ENCODE measurements around the gene NUMBL. TPM values are rescaled to one million over a fixed set of nuclear protein-coding genes. Genes with fewer than 3 reads are reported as not detected.

The NUMBL gene
- total RNA-seq, 1 donor from 2014 or later = 79.3 TPM

DNA sequence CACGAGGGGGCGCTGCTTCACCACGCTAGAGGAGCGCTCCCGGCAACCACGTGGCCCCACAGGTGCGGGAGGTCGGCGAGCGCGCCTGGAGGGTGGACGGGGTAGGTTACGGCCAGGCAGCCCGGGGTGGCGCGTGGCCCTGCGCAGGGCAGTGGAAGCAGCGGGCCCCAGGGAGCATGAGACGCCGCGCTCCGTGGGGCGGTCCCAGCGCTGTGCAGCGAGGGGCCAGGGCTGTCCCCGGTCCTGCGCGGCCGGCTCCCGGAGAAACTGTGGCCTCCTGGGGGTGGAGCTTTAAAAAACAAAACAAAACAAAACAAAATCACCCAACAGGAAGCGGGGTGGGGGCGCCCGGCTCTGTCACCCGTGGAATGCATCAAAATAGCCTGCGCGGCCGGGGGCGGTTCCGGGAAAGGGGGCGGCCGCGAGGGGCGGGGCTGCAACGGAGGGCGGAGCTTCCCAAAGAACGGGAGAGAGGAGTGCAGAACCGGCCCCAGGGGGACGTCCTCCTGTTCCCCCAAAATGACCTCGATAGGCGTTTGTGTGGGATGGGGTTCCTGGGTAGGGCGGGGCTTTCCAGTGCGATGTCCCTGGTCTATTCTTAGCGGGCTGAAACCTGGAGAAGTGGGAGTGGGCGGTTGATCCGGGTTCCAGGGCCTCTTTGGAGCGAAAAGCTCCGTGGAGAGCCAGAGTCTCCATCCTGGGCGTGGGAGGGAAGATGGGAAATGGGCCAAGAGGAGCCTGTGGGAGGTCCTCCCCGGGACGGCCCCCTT is 27.3 kb downstream of the NUMBL start:
- H3K27ac Mint-ChIP-seq (ENCODE audit: unreplicated experiment) = no peak overlapping the region
- DNase-seq (ENCODE audit: low read depth) (peak; percentile 70), FAIRE-seq (no peak)
- Histone ChIP-seq H3K4me3 (ENCODE audit: insufficient read depth, low read depth, low read length) (peak overlapping the region; percentile 61), H3K9me3 (ENCODE audit: insufficient read depth, low read depth, low read length) (no peaks in the 10 kb centered on the region), H3K9ac (ENCODE audit: low read length) (peak overlapping the region; percentile 63), H2AFZ (ENCODE audit: low read depth, low read length) (peak overlapping the region; percentile 65), H4K20me1 (ENCODE audit: insufficient read depth, low read length) (no peaks in the 10 kb centered on the region), H3K27ac (ENCODE audit: low read depth, low read length) (peak overlapping the region; percentile 56), H3K27me3 (ENCODE audit: insufficient read depth, low read length) (no peaks in the 10 kb centered on the region), H3K4me2 (ENCODE audit: low read length) (peak overlapping the region; percentile 88), H3K79me2 (ENCODE audit: insufficient read depth, low read length) (no peaks in the 10 kb centered on the region), H3K36me3 (ENCODE audit: insufficient read depth, low read length) (peaks cover 6% of the 10 kb centered on the region), H3K4me1 (ENCODE audit: insufficient read depth, low read length) (peaks cover 18% of the 10 kb centered on the region)
- H3K36me3 Mint-ChIP-seq (ENCODE audit: low read depth, unreplicated experiment) = peaks cover 6% of the 10 kb centered on the region
- TF ChIP-seq, protein P1, sequence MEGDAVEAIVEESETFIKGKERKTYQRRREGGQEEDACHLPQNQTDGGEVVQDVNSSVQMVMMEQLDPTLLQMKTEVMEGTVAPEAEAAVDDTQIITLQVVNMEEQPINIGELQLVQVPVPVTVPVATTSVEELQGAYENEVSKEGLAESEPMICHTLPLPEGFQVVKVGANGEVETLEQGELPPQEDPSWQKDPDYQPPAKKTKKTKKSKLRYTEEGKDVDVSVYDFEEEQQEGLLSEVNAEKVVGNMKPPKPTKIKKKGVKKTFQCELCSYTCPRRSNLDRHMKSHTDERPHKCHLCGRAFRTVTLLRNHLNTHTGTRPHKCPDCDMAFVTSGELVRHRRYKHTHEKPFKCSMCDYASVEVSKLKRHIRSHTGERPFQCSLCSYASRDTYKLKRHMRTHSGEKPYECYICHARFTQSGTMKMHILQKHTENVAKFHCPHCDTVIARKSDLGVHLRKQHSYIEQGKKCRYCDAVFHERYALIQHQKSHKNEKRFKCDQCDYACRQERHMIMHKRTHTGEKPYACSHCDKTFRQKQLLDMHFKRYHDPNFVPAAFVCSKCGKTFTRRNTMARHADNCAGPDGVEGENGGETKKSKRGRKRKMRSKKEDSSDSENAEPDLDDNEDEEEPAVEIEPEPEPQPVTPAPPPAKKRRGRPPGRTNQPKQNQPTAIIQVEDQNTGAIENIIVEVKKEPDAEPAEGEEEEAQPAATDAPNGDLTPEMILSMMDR (IDR thresholded peaks at IDR 0.05; ENCODE audit: insufficient read depth, low read depth, low read length) = no peak
- no peak for TF ChIP-seq EZH2 (IDR thresholded peaks at IDR 0.05; ENCODE audit: insufficient read depth, low read length)
- peak overlapping the region; percentile 83 for H3K4me3 Mint-ChIP-seq (ENCODE audit: unreplicated experiment)
- peaks cover 3% of the 10 kb centered on the region for H3K27me3 Mint-ChIP-seq (ENCODE audit: low read depth, unreplicated experiment)
- peaks cover 18% of the 10 kb centered on the region for H3K4me1 Mint-ChIP-seq (ENCODE audit: low read depth, unreplicated experiment)
- H3K9me3 Mint-ChIP-seq (ENCODE audit: unreplicated experiment) = no peaks in the 10 kb centered on the region

DNA sequence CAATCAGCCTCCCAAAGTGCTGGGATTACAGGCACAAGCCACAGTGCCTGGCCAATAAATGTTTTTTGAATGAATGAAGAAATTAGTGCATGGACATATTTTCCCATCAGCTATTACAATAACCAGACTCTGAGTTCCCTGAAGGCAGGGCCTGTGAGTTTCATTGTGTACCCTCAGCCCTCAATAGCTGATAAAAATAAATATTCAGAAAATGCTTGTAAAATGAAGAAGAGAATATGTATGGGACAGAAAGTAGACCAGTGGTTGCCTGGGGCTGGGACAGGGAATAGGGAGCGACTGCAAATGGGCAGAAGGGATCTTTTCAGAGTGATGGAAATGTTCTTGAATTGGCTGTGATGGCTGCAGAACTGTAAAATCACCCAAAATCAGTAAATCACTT is 28.8 kb downstream of the NUMBL start:
- Mint-ChIP-seq H3K36me3 (ENCODE audit: low read depth, unreplicated experiment) (peaks cover 4% of the 10 kb centered on the region), H3K4me3 (ENCODE audit: unreplicated experiment) (no peak overlapping the region), H3K27ac (ENCODE audit: unreplicated experiment) (no peak overlapping the region), H3K4me1 (ENCODE audit: low read depth, unreplicated experiment) (peaks cover 16% of the 10 kb centered on the region), H3K27me3 (ENCODE audit: low read depth, unreplicated experiment) (peaks cover 5% of the 10 kb centered on the region), H3K9me3 (ENCODE audit: unreplicated experiment) (no peaks in the 10 kb centered on the region)
- no peaks in the 10 kb centered on the region for H3K79me2 ChIP-seq (ENCODE audit: insufficient read depth, low read length)
- H4K20me1 ChIP-seq (ENCODE audit: insufficient read depth, low read length) = no peaks in the 10 kb centered on the region
- no peaks in the 10 kb centered on the region for H3K27me3 ChIP-seq (ENCODE audit: insufficient read depth, low read length)
- no peak overlapping the region for H2AFZ ChIP-seq (ENCODE audit: low read depth, low read length)
- peaks cover 14% of the 10 kb centered on the region for H3K4me1 ChIP-seq (ENCODE audit: insufficient read depth, low read length)
- H3K4me3 ChIP-seq (ENCODE audit: insufficient read depth, low read depth, low read length) = no peak overlapping the region
- H3K27ac ChIP-seq (ENCODE audit: low read depth, low read length) = no peak overlapping the region
- H3K36me3 ChIP-seq (ENCODE audit: insufficient read depth, low read length) = no peaks in the 10 kb centered on the region
- H3K9ac ChIP-seq (ENCODE audit: low read length) = no peak overlapping the region
- no peak for FAIRE-seq
- no peak overlapping the region for H3K4me2 ChIP-seq (ENCODE audit: low read length)
- DNase-seq (ENCODE audit: low read depth) = no peak
- no peaks in the 10 kb centered on the region for H3K9me3 ChIP-seq (ENCODE audit: insufficient read depth, low read depth, low read length)
- TF ChIP-seq EZH2 (IDR thresholded peaks at IDR 0.05; ENCODE audit: insufficient read depth, low read length) = no peak
- TF ChIP-seq, protein P1 (IDR thresholded peaks at IDR 0.05; ENCODE audit: insufficient read depth, low read depth, low read length) = no peak

DNA sequence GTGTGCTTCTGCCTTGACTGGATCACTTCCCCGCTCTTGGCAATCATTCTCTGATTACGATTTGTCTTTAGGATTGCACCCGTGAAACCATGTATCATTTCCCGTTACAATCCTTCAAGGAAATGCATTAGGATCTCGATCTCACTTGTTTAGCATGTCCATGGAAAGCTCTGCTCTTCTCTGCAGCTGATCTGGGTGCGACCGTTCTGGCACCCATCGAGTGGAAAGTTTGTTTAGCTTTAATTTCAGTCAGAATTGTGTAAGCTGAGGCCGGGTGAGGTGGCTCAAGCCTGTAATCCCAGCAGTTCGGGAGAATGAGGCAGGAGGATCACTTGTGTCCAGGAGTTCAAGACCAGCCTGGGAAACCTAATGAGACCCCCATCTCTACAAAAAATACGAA is 30.9 kb downstream of the NUMBL start:
- H3K4me3 Mint-ChIP-seq (ENCODE audit: unreplicated experiment) = no peak overlapping the region
- no peak overlapping the region for H2AFZ ChIP-seq (ENCODE audit: low read depth, low read length)
- no peaks in the 10 kb centered on the region for H3K9me3 ChIP-seq (ENCODE audit: insufficient read depth, low read depth, low read length)
- no peaks in the 10 kb centered on the region for H3K36me3 ChIP-seq (ENCODE audit: insufficient read depth, low read length)
- H3K4me1 ChIP-seq (ENCODE audit: insufficient read depth, low read length) = peaks cover 8% of the 10 kb centered on the region
- H3K27ac Mint-ChIP-seq (ENCODE audit: unreplicated experiment) = no peak overlapping the region
- H4K20me1 ChIP-seq (ENCODE audit: insufficient read depth, low read length) = no peaks in the 10 kb centered on the region
- H3K9ac ChIP-seq (ENCODE audit: low read length) = no peak overlapping the region
- no peak overlapping the region for H3K4me2 ChIP-seq (ENCODE audit: low read length)
- TF ChIP-seq, protein P1 (IDR thresholded peaks at IDR 0.05; ENCODE audit: insufficient read depth, low read depth, low read length) = no peak
- no peak for TF ChIP-seq EZH2 (IDR thresholded peaks at IDR 0.05; ENCODE audit: insufficient read depth, low read length)
- no peak overlapping the region for H3K27ac ChIP-seq (ENCODE audit: low read depth, low read length)
- no peaks in the 10 kb centered on the region for H3K79me2 ChIP-seq (ENCODE audit: insufficient read depth, low read length)
- peaks cover 7% of the 10 kb centered on the region for H3K27me3 Mint-ChIP-seq (ENCODE audit: low read depth, unreplicated experiment)
- H3K4me3 ChIP-seq (ENCODE audit: insufficient read depth, low read depth, low read length) = no peak overlapping the region
- H3K36me3 Mint-ChIP-seq (ENCODE audit: low read depth, unreplicated experiment) = no peaks in the 10 kb centered on the region
- no peaks in the 10 kb centered on the region for H3K9me3 Mint-ChIP-seq (ENCODE audit: unreplicated experiment)
- H3K4me1 Mint-ChIP-seq (ENCODE audit: low read depth, unreplicated experiment) = peaks cover 8% of the 10 kb centered on the region
- no peak for FAIRE-seq
- H3K27me3 ChIP-seq (ENCODE audit: insufficient read depth, low read length) = no peaks in the 10 kb centered on the region
- DNase-seq (ENCODE audit: low read depth) = no peak

All from astrocyte (in vitro differentiated cells and primary cell).